Measurements from ENCODE around the gene THEM4.

- TF ChIP-seq, protein P1, sequence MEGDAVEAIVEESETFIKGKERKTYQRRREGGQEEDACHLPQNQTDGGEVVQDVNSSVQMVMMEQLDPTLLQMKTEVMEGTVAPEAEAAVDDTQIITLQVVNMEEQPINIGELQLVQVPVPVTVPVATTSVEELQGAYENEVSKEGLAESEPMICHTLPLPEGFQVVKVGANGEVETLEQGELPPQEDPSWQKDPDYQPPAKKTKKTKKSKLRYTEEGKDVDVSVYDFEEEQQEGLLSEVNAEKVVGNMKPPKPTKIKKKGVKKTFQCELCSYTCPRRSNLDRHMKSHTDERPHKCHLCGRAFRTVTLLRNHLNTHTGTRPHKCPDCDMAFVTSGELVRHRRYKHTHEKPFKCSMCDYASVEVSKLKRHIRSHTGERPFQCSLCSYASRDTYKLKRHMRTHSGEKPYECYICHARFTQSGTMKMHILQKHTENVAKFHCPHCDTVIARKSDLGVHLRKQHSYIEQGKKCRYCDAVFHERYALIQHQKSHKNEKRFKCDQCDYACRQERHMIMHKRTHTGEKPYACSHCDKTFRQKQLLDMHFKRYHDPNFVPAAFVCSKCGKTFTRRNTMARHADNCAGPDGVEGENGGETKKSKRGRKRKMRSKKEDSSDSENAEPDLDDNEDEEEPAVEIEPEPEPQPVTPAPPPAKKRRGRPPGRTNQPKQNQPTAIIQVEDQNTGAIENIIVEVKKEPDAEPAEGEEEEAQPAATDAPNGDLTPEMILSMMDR (IDR thresholded peaks at IDR 0.05) = no peak
- TF ChIP-seq EZH2 (IDR thresholded peaks at IDR 0.05; ENCODE audit: borderline replicate concordance, insufficient read depth, low read depth, low read length, poor library complexity, severe bottlenecking) = no peak
Measured at GRCh38 chr1:151905070-151905442, 4.3 kb downstream of the THEM4 start.

All from B cell (primary cell).